Measurements from ENCODE around the gene LCE3A.
"Not testable (repeated sequence)": the region's sequence is repeated elsewhere in the genome, so short reads cannot be mapped to it uniquely, and the experiment has no call there.

Gene LCE3A

GRCh38 chr1:152613511-152613910 is 9.4 kb downstream of the LCE3A start, which contains the start of gene LCE3B:
TSS of gene LCE3B (plus strand) at chr1:152613811. CDS start at chr1:152613811, 0 bp downstream.
- TF ChIP-seq GATA1 (IDR thresholded peaks at IDR 0.05; ENCODE audit: low read depth, low read length) (no peak), POLR2A (IDR thresholded peaks at IDR 0.05; ENCODE audit: low read length) (no peak)
- no peak for DNase-seq

- TF ChIP-seq POLR2A (IDR thresholded peaks at IDR 0.05; ENCODE audit: low read length) (no peak), GATA1 (IDR thresholded peaks at IDR 0.05; ENCODE audit: low read depth, low read length) (no peak)
- no peak for DNase-seq
Measured at GRCh38 chr1:152599934-152600333, 23.0 kb downstream of the LCE3A start, which contains the start of gene LCE3C. TSS of gene LCE3C (plus strand) at chr1:152600234. CDS start at chr1:152600732, 498 bp downstream.

GRCh38 chr1:152596986-152597385 is 25.9 kb downstream of the LCE3A start:
- no peak for TF ChIP-seq POLR2A (IDR thresholded peaks at IDR 0.05; ENCODE audit: low read length)
- DNase-seq: no peak

DNA sequence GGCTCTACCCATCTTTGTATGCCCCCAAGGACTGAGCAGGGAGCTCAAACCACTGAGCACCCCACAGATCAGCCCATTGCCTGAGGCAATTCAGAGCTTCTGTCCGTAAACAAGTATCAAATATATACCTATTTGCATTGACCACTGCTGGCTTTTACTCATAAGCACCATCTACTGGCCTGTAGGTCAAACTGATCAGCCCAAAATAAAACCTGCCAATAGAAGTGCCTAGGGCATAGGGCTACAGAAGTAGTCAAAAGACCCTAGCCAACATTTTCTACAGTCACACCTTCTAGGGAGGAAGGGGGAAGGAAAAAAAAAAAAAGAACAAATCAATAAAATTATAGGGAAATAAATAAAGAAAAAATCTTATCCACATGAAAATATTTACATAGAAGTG is 37.3 kb downstream of the LCE3A start:
- TF ChIP-seq GATA1 (IDR thresholded peaks at IDR 0.05; ENCODE audit: low read depth, low read length) (no peak), POLR2A (IDR thresholded peaks at IDR 0.05; ENCODE audit: low read length) (no peak)
- no peak for DNase-seq

DNA sequence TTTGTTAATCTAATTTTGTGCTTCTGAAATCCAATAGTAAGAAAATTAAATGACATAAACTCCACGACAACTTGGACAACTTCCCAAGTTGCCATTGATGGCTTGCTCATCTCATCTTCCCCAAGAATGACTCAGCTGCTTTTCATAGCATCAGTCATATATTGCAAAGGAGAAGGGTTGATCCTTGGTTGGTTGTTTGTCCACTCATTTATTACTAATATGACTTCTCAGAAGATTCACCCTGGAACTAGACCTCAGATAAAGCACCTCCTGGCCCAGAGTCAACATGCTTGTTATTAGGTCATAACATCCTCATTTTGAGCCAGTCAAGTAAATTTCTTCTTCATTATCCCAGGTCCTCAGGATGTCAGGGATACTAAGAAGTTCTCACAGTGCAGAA is 40.3 kb downstream of the LCE3A start:
- TF ChIP-seq GATA1 (IDR thresholded peaks at IDR 0.05; ENCODE audit: low read depth, low read length): no peak
- no peak for TF ChIP-seq POLR2A (IDR thresholded peaks at IDR 0.05; ENCODE audit: low read length)
- DNase-seq: no peak

GRCh38 chr1:152580433-152580832 is 42.5 kb downstream of the LCE3A start, which contains the start of gene LCE3D:
TSS of gene LCE3D (minus strand) at chr1:152580516. CDS start at chr1:152579936, 580 bp downstream.
- no peak for DNase-seq
- TF ChIP-seq GATA1 (IDR thresholded peaks at IDR 0.05; ENCODE audit: low read depth, low read length): no peak
- no peak for TF ChIP-seq POLR2A (IDR thresholded peaks at IDR 0.05; ENCODE audit: low read length)

GRCh38 chr1:152579526-152579925 is 43.4 kb downstream of the LCE3A start:
- DNase-seq: not testable (repeated sequence)

GRCh38 chr1:152577168-152577567 is 45.7 kb downstream of the LCE3A start:
- TF ChIP-seq GATA1 (IDR thresholded peaks at IDR 0.05; ENCODE audit: low read depth, low read length): no peak
- TF ChIP-seq POLR2A (IDR thresholded peaks at IDR 0.05; ENCODE audit: low read length): no peak
- no peak for DNase-seq
